Gastroesophageal sphincter (tissue), 4 donors: ENCODE measurements around the gene RUSF1. TPM values are rescaled to one million over a fixed set of nuclear protein-coding genes. Genes with fewer than 3 reads are reported as not detected.

Experiments used
- ATAC-seq: fragments of 150-250 bp; one replicate; pipeline ENCODE4 v1.9.1; 2016; ENCODE audit warnings: mild to moderate bottlenecking, moderate library complexity
- H3K27ac ChIP-seq, 4 donors: fragments of 200-600 bp; sonication (generic) in 3 of 4; 1 replicate in 3 of 4; 2 replicates in 1 of 4; pipeline ENCODE4 v1.5.1; 2016 to 2019
- H3K27me3 ChIP-seq: fragments of 200-600 bp; sonication (generic); one replicate; pipeline ENCODE4 v1.5.1; 2019
- H3K36me3 ChIP-seq, 2 donors: fragments of 200-600 bp; sonication (generic); one replicate each; pipeline ENCODE4 v1.5.1; 2019; ENCODE audit warnings: control low read depth in 1 of 2
- H3K4me1 ChIP-seq, 3 donors: fragments of 200-600 bp; sonication (generic); 1 replicate in 2 of 3; 2 replicates in 1 of 3; pipeline ENCODE4 v1.5.1; 2016 to 2019; ENCODE audit warnings: control low read depth in 2 of 3
- H3K4me3 ChIP-seq, 2 donors: fragments of 200-600 bp; sonication (generic); one replicate each; pipeline ENCODE4 v1.5.1; 2019; ENCODE audit warnings: mild to moderate bottlenecking in 1 of 2, moderate library complexity in 1 of 2
- H3K9me3 ChIP-seq, 3 donors: fragments of 200-600 bp; sonication (generic); one replicate each; pipeline ENCODE4 v1.5.1; 2017 to 2019; ENCODE audit warnings: control low read depth in 2 of 3
- EP300 ChIP-seq: sonication (generic); formaldehyde crosslinking; IDR thresholded peaks from one replicate; pipeline ENCODE4 v1.6.1; 2017; ENCODE audit warnings: antibody characterized with exemption, mild to moderate bottlenecking
- POLR2A ChIP-seq, 2 donors: fragments of 450-650 bp; IDR thresholded peaks; one replicate each; pipeline ENCODE4 v1.6.1; 2017; ENCODE audit warnings: antibody characterized with exemption in 2 of 2, mild to moderate bottlenecking in 2 of 2, moderate library complexity in 1 of 2
- POLR2AphosphoS5 ChIP-seq: sonication (generic); formaldehyde crosslinking; IDR thresholded peaks from one replicate; pipeline ENCODE4 v1.6.1; 2017; ENCODE audit warnings: antibody characterized with exemption
- WGBS, 2 donors: methylation state at CpG; one replicate each; pipeline ENCODE4 v1.1.5; 2018; ENCODE audit warnings: low coverage in 1 of 2; 5-methylcytosine and 5-hydroxymethylcytosine counted together
- total RNA-seq, 4 donors: library from RNA; depleted of rRNA; stranded (reverse); fragments of >200 nt; gene quantifications; one replicate each; pipeline ENCODE4 v1.1.0, GENCODE V29; 2016
- TF ChIP-seq, protein P1 (sequence below), 4 experiments: fragments of 200-600 bp in 2 of 4; fragments of 450-650 bp in 2 of 4; sonication (generic) in 1 of 4; IDR thresholded peaks; one replicate each; pipeline ENCODE4 v1.5.1; 2017 to 2019; ENCODE audit warnings: antibody characterized with exemption in 4 of 4, mild to moderate bottlenecking in 2 of 4, moderate library complexity in 2 of 4

The RUSF1 gene
- total RNA-seq, 4 donors from 2014 or later: 31.4 to 49.7 (median 43.3) TPM

DNA sequence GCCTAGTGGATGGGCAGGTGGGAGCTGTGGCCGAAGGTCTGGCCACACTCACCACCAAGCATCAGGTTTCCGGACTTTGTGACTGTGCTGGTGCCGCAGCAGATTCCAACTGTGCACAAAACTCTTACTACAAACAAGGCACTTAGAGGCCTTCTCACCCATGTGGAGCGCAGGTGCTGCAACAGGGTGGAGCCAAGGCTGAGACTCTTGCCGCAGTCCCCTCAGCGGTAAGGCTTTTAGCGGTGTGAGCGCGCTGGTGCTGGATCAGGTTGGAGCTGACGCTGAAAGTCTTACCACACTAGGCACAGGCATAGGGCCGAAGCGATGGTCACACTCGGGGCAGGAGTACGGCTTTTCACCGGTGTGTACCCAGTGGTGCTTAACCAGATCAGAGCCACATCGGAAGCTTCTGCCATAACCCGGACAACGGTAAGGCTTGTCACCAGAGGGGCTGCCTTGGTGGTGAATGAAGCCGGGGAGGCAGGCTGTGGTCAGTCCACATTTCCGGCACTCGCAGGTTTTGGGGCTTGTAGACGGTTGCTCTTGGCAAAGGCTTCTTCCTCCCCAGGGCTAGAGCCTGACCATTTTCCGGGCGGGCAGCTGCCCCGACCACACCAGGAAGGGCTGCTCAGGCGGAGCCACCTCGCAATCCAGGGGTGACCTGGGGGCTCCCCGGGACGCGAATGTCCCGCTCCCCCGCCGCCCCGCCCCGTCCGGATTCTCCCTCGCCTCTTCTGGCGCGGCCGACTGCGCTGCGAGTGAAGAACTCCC lies 49.9 kb downstream of the RUSF1 start:
- Histone ChIP-seq H3K9me3 (no peaks in the 10 kb centered on the region), H3K27me3 (no peaks in the 10 kb centered on the region), H3K27ac (peak overlapping the region; percentile 84 to 100 (median 95)), H3K4me1 (peaks cover 0 to 68% (median 47%) of the 10 kb centered on the region in 3 donors), H3K4me3 (peak overlapping the region; percentile 66 to 67), H3K36me3 (peaks cover 0 to 25% of the 10 kb centered on the region in 2 donors)
- no peak for ATAC-seq
- no CpG with 5 or more reads among the region's 42 CpGs for WGBS, 2 donors
- TF ChIP-seq, protein P1, sequence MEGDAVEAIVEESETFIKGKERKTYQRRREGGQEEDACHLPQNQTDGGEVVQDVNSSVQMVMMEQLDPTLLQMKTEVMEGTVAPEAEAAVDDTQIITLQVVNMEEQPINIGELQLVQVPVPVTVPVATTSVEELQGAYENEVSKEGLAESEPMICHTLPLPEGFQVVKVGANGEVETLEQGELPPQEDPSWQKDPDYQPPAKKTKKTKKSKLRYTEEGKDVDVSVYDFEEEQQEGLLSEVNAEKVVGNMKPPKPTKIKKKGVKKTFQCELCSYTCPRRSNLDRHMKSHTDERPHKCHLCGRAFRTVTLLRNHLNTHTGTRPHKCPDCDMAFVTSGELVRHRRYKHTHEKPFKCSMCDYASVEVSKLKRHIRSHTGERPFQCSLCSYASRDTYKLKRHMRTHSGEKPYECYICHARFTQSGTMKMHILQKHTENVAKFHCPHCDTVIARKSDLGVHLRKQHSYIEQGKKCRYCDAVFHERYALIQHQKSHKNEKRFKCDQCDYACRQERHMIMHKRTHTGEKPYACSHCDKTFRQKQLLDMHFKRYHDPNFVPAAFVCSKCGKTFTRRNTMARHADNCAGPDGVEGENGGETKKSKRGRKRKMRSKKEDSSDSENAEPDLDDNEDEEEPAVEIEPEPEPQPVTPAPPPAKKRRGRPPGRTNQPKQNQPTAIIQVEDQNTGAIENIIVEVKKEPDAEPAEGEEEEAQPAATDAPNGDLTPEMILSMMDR (IDR thresholded peaks at IDR 0.05): peak in 3 of 4 experiments; percentile 12 to 36 (median 23)
- TF ChIP-seq POLR2A (IDR thresholded peaks at IDR 0.05) (no peak), POLR2AphosphoS5 (peak; percentile 26), EP300 (no peak)

DNA sequence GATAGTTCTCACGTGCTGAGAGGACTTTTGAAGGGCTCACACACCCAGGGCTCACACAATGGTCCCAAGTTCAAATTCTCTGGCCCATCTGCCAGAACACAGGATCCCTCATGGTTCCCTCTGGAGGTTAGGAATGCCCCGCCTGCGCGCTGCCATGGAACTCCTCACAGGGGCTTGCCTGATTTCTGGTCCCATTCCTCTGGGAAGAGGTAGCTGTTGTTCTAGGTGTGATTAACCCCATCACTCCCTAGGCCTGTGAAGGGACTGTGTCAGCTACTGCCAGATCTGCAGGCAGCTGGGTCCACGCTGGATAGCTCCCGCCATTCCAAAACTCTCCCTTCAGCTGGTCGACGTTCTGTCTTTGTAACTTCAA lies 51.2 kb downstream of the RUSF1 start:
- peaks cover 0 to 81% (median 60%) of the 10 kb centered on the region in 3 donors for H3K4me1 ChIP-seq
- no peak for ATAC-seq
- H3K9me3 ChIP-seq: no peaks in the 10 kb centered on the region
- TF ChIP-seq POLR2AphosphoS5: no peak
- TF ChIP-seq, protein P1 (IDR thresholded peaks at IDR 0.05): no peak
- TF ChIP-seq POLR2A (IDR thresholded peaks at IDR 0.05): no peak
- TF ChIP-seq EP300: no peak
- H3K27me3 ChIP-seq: no peaks in the 10 kb centered on the region
- H3K4me3 ChIP-seq: no peak overlapping the region
- peaks cover 0 to 12% of the 10 kb centered on the region in 2 donors for H3K36me3 ChIP-seq
- 33 to 74% methylated on average over 1 to 8 of the region's 8 CpGs for WGBS, 2 donors
- H3K27ac ChIP-seq: peak overlapping the region in 3 of 4 donors; percentile 92 to 100 (median 98)

DNA sequence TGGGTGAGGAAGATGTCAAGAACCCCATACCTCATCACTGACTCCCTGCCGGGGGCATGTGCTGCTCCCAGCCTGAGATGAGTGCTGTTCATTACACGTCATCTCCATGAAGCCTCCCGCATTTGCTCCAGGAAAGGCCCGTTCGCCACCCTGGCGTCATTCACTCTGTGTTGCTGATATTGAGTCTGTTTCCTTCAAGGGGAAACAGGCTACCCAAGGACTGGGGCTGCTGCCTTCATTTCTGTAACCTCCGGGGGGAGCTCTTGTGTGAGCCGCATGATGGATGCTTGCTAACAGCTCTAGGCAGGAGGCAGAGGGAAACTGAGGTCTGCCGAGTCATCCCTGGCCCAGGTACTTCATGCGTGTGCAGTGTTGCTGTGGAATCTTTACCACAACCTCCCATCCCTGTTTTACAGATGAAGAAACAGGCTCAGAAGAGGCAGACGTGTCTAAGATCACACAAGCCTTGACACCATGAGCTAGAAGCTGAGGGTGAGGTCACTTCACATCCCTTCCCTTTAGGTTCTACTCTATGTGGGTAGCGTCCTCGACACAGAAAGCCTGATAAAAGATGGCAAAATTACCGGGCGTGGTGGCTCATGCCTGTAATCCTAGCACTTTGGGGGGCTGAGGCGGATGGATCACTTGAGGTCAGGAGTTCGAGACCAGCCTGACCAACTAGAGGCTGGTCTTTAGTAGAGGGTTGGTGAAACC lies 52.4 kb downstream of the RUSF1 start:
- WGBS, 2 donors: 49% methylated on average over 7 of the region's 17 CpGs; no CpG with 5 or more reads in 1 of the 2 donors
- peaks cover 0 to 85% (median 65%) of the 10 kb centered on the region in 3 donors for H3K4me1 ChIP-seq
- no peaks in the 10 kb centered on the region for H3K9me3 ChIP-seq
- no peaks in the 10 kb centered on the region for H3K27me3 ChIP-seq
- no peak for ATAC-seq
- H3K27ac ChIP-seq: peak overlapping the region in 3 of 4 donors; percentile 11 to 92 (median 40)
- no peak for TF ChIP-seq EP300
- no peak for TF ChIP-seq POLR2A (IDR thresholded peaks at IDR 0.05)
- TF ChIP-seq, protein P1 (IDR thresholded peaks at IDR 0.05): no peak
- no peak for TF ChIP-seq POLR2AphosphoS5
- H3K4me3 ChIP-seq: no peak overlapping the region
- peaks cover 0 to 6% of the 10 kb centered on the region in 2 donors for H3K36me3 ChIP-seq

DNA sequence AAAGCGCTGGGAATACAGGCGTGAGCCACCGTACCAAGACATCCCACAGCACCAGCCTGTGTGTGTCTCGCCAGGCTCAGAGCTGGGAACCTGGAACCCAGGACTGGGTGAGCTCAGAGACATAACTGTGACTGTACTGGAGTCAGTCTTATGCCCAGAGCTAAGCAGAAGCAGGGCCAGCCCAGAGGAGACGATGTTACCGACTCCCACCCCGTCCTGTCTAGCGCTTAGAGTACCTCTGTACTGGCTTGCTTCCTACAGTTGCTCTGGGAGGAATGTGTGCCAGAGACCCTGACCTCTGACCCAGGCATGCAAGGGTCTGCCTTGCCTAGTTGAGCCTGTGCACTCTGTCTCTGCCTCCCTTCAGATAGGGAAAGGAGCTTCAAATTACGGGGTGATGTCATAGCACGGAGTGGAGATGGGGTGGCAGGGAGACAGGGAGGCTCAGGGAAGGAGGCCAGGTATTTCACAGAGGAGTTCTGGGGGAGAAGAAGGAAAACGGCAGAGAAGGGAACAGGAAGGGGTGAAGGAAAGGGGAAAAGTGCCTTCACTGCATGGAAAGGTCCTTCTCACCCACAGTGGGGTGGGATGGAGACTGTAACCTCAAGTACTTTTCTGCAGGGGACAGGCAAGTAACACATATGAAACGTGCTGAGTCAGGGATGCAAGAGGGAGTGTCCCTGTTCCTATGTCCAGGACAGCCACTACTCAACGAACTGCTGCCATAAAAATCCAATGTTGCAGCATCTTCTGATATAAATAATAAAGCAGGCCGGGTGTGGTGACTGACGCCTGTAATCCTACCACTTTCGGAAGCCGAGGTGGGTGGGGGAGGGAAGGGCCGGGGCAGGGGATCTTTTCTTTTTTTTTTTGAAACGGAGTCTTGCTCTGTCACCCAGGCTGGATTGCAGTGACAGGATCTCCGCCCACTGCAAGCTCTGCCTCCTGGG lies 54.7 kb downstream of the RUSF1 start:
- Histone ChIP-seq H3K27ac (peak overlapping the region in 3 of 4 donors; percentile 51 to 69 (median 58)), H3K4me1 (peaks cover 0 to 76% (median 59%) of the 10 kb centered on the region in 3 donors), H3K27me3 (no peaks in the 10 kb centered on the region), H3K9me3 (no peaks in the 10 kb centered on the region), H3K36me3 (peaks cover 0 to 6% of the 10 kb centered on the region in 2 donors), H3K4me3 (no peak overlapping the region)
- peak; percentile 32 for ATAC-seq
- WGBS, 2 donors: 30 to 31% methylated on average over 9 to 10 of the region's 20 CpGs
- no peak for TF ChIP-seq POLR2A (IDR thresholded peaks at IDR 0.05)
- TF ChIP-seq, protein P1 (IDR thresholded peaks at IDR 0.05): no peak
- no peak for TF ChIP-seq POLR2AphosphoS5
- no peak for TF ChIP-seq EP300
